Effector memory CD4-positive, alpha-beta T cell (primary cell): Measurements from ENCODE around the gene HUS1B.

Source experiments
- DNase-seq, 3 donors: peaks; one replicate each; pipeline ENCODE4 v3.0.0-alpha.2; 2020
- H3K27ac ChIP-seq: 2 replicates; pipeline ENCODE4 v1.7.0; 2013; ENCODE audit warnings: mild to moderate bottlenecking, low read length, moderate library complexity; ENCODE audit not compliant: insufficient read depth, poor library complexity, severe bottlenecking
- H3K27me3 ChIP-seq: replicated peaks from 2 replicates; pipeline ENCODE4 v1.7.0; 2013; ENCODE audit warnings: mild to moderate bottlenecking, low read length; ENCODE audit not compliant: insufficient read depth, control insufficient read depth, poor library complexity, severe bottlenecking
- H3K36me3 ChIP-seq: 2 replicates; pipeline ENCODE4 v1.7.0; 2013; ENCODE audit warnings: mild to moderate bottlenecking, low read length, moderate library complexity; ENCODE audit not compliant: control insufficient read depth, insufficient read depth
- H3K4me1 ChIP-seq: 2 replicates; pipeline ENCODE4 v1.7.0; 2013; ENCODE audit warnings: low read length, mild to moderate bottlenecking; ENCODE audit not compliant: control insufficient read depth, insufficient read depth, poor library complexity, severe bottlenecking
- H3K4me3 ChIP-seq: 2 replicates; pipeline ENCODE4 v1.7.0; 2013; ENCODE audit warnings: low read length, low read depth, mild to moderate bottlenecking; ENCODE audit not compliant: insufficient read depth, poor library complexity, severe bottlenecking
- H3K9me3 ChIP-seq: 2 replicates; pipeline ENCODE4 v1.7.0; 2013; ENCODE audit warnings: mild to moderate bottlenecking, low read length, moderate library complexity; ENCODE audit not compliant: control insufficient read depth

The HUS1B gene

DNA sequence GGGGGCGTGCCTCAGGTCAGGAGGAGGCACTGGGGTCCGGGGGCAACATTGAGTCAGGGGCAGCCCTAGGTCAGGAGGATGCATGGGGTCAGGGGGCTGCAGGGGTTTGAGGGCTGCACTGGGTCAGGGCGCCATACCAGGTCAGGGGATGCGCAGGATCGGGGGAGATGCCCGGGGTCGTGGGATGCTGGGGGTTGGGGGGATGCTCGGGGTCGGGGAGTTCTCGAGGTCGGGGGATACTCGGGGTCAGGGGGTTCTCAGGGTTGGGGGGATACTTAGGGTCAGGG lies 36.8 kb upstream of the HUS1B start:
- no peak for DNase-seq
- no peaks in the 10 kb centered on the region for H3K27me3 ChIP-seq
- peak overlapping the region; percentile 89 for H3K4me3 ChIP-seq

DNA sequence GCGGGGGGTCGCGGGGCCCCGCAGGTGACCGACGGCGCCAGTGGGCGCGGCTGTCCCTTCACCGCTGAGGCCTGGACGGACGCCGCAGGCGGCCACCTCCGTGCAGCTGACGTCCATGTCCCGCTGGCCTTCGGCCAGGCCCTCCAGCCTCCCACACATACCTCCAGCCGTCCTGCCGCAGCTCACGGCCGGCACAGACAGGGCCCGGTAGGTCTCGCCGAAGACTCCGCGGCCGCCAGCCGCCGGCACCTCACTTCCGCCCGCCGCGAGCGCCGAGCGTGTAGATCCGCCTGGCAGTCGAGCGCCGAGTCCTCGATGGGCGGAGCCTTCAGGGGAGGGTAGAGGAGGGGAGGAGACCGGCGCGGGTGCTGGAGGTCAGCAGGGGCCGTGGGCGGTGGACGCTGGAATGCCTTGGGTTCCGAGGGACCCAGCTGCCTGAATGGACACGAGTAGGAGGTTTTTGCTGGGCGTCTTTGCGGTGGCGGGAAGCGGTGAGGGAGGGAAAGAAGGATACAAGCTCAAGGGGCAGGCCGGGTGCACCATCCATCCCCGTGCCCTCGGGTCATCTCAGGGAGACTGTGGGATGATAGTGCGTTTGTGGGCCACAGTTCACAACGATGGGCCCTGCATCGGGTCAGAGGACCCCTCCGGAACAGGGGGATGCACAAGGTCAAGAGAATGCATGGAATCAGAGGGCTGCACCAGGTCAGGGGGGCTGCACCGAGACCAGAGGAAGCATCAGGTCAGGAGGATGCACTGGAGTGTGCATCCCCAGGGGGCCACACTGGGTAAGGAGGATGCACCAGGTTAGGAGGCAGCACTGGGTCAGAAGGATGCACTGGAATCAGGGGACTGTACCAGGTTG lies 36.2 kb upstream of the HUS1B start, which contains the start of gene EXOC2:
Gene EXOC2 (minus strand): TSS at position 282 of the 865 bp plus-strand sequence. CDS start 55,321 bp downstream, outside the sequence.
- H3K9me3 ChIP-seq: no peaks in the 10 kb centered on the region
- H3K4me1 ChIP-seq: peaks cover 14% of the 10 kb centered on the region
- peak within 1 kb of the TSS; percentile 89 for H3K4me3 ChIP-seq
- no peaks in the 10 kb centered on the region for H3K27me3 ChIP-seq
- peaks cover 8% of the 10 kb centered on the region for H3K36me3 ChIP-seq
- peak within 1 kb of the TSS; percentile 89 for H3K27ac ChIP-seq
- DNase-seq: peak; percentile 69 to 73 (median 69)

More for the DNA sequence above, 36.8 kb upstream of the HUS1B start:
- H3K9me3 ChIP-seq: no peaks in the 10 kb centered on the region
- peaks cover 2% of the 10 kb centered on the region for H3K36me3 ChIP-seq
- peaks cover 14% of the 10 kb centered on the region for H3K4me1 ChIP-seq
- no peak overlapping the region for H3K27ac ChIP-seq

GRCh38 chr6:692356-692851 lies 35.5 kb upstream of the HUS1B start:
- peak; percentile 52 to 72 (median 71) for DNase-seq
- H3K27ac ChIP-seq: peak overlapping the region; percentile 89
- H3K27me3 ChIP-seq: no peaks in the 10 kb centered on the region
- no peaks in the 10 kb centered on the region for H3K9me3 ChIP-seq
- peak overlapping the region; percentile 89 for H3K4me3 ChIP-seq
- H3K4me1 ChIP-seq: peaks cover 14% of the 10 kb centered on the region
- H3K36me3 ChIP-seq: peaks cover 12% of the 10 kb centered on the region

GRCh38 chr6:689223-689622 lies 32.3 kb upstream of the HUS1B start:
- no peak overlapping the region for H3K27ac ChIP-seq
- H3K27me3 ChIP-seq: no peaks in the 10 kb centered on the region
- H3K4me3 ChIP-seq: no peak overlapping the region
- no peaks in the 10 kb centered on the region for H3K9me3 ChIP-seq
- H3K36me3 ChIP-seq: peaks cover 12% of the 10 kb centered on the region
- peaks cover 22% of the 10 kb centered on the region for H3K4me1 ChIP-seq
- no peak for DNase-seq

DNA sequence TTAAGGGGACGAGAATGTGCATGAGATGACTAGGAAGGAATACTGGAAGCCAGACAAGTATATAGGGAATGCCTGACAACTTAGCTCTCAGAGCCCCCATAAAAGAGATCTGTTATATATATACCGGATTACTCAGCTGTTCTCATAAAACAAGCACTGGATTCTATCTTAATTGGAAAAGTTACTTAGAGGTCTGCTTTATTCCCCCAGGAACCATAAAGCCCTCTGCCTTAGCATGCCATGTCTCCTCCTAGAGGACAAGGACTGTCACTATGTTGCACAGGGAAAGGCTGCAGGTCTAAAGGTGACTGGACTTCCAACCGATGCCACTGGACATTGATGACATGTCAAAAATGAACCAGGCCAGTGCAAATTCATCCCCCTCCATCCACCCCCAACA lies 29.6 kb upstream of the HUS1B start:
- Histone ChIP-seq H3K36me3 (peaks cover 12% of the 10 kb centered on the region), H3K4me3 (no peak overlapping the region), H3K27ac (no peak overlapping the region), H3K9me3 (no peaks in the 10 kb centered on the region), H3K4me1 (peaks cover 8% of the 10 kb centered on the region), H3K27me3 (no peaks in the 10 kb centered on the region)
- DNase-seq: no peak

- Histone ChIP-seq H3K27me3 (no peaks in the 10 kb centered on the region), H3K4me3 (no peak overlapping the region), H3K27ac (no peak overlapping the region), H3K4me1 (peaks cover 8% of the 10 kb centered on the region), H3K9me3 (no peaks in the 10 kb centered on the region), H3K36me3 (peaks cover 12% of the 10 kb centered on the region)
- no peak for DNase-seq
Observed at GRCh38 chr6:684831-685636, 28.1 kb upstream of the HUS1B start.

DNA sequence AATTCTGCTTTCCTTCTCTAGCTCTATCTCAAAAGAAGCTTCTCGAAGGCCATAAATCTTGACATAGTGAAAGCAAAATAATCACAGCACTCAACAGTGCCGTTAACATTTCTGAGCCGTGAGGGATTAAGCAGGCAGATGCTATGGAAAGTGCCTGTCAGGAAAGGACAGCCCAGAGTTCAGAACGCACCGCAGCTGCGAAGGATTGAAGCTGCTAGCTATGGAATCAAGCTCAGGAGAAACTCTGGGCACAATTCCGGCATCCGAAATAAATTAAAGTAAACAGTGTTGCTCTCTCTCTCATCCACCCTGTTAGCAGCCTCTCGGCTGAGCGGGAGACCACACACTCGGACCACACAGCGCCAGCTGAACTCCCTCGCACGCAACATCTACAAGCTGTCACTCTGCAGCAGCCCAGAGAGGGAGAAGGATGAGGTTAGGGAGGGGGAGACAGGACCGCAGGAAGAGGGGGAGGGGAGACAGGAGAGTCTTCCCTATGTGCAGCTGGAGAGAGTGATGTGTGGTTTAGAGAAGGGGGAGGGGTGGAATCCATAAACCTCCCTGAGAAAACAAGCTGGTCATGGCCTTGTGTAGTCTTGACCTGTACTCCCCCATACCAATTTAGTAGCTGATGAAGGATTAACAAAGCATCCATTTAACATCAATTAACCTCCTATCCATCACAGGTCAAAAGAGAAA lies 27.0 kb upstream of the HUS1B start:
- Histone ChIP-seq H3K36me3 (peaks cover 12% of the 10 kb centered on the region), H3K9me3 (no peaks in the 10 kb centered on the region), H3K4me1 (peaks cover 8% of the 10 kb centered on the region), H3K27me3 (no peaks in the 10 kb centered on the region), H3K27ac (no peak overlapping the region), H3K4me3 (no peak overlapping the region)
- DNase-seq: no peak

- no peaks in the 10 kb centered on the region for H3K9me3 ChIP-seq
- peaks cover 8% of the 10 kb centered on the region for H3K4me1 ChIP-seq
- H3K27ac ChIP-seq: no peak overlapping the region
- H3K4me3 ChIP-seq: no peak overlapping the region
- H3K27me3 ChIP-seq: no peaks in the 10 kb centered on the region
- no peaks in the 10 kb centered on the region for H3K36me3 ChIP-seq
- DNase-seq: no peak
Observed at GRCh38 chr6:680666-681340, 23.9 kb upstream of the HUS1B start.

GRCh38 chr6:680251-680650 lies 23.4 kb upstream of the HUS1B start:
- H3K4me1 ChIP-seq: peaks cover 5% of the 10 kb centered on the region
- H3K36me3 ChIP-seq: no peaks in the 10 kb centered on the region
- no peak overlapping the region for H3K4me3 ChIP-seq
- no peaks in the 10 kb centered on the region for H3K9me3 ChIP-seq
- no peak for DNase-seq
- H3K27ac ChIP-seq: no peak overlapping the region
- no peaks in the 10 kb centered on the region for H3K27me3 ChIP-seq
